ENCODE measurements around the gene GSG1L. TPM values are rescaled to one million over a fixed set of nuclear protein-coding genes. Genes with fewer than 3 reads are reported as not detected.

The GSG1L gene
- total RNA-seq, 4 donors from 2014 or later = not detected

DNA sequence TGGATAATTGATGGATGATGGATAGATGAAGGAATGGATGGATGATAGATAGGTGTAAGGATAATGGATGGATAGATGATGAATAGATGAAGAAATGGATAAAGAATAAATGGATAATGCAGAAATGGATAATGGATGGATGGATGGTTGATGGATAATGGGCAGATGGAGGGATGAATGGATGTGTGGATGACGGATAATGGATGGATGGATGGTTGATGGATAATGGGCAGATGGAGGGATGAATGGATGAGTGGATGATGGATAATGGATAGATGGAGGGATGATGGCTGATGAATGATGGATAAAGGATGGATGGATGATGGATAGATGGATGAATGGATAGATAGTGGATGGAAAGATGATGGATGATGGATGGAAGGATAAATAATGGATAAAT lies 274.4 kb downstream of the GSG1L start:
- TF ChIP-seq, protein P1, sequence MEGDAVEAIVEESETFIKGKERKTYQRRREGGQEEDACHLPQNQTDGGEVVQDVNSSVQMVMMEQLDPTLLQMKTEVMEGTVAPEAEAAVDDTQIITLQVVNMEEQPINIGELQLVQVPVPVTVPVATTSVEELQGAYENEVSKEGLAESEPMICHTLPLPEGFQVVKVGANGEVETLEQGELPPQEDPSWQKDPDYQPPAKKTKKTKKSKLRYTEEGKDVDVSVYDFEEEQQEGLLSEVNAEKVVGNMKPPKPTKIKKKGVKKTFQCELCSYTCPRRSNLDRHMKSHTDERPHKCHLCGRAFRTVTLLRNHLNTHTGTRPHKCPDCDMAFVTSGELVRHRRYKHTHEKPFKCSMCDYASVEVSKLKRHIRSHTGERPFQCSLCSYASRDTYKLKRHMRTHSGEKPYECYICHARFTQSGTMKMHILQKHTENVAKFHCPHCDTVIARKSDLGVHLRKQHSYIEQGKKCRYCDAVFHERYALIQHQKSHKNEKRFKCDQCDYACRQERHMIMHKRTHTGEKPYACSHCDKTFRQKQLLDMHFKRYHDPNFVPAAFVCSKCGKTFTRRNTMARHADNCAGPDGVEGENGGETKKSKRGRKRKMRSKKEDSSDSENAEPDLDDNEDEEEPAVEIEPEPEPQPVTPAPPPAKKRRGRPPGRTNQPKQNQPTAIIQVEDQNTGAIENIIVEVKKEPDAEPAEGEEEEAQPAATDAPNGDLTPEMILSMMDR (IDR thresholded peaks at IDR 0.05) = no peak
- ATAC-seq (ENCODE audit: low FRiP score) = no peak
- no peak for DNase-seq (ENCODE audit: low spot score)

DNA sequence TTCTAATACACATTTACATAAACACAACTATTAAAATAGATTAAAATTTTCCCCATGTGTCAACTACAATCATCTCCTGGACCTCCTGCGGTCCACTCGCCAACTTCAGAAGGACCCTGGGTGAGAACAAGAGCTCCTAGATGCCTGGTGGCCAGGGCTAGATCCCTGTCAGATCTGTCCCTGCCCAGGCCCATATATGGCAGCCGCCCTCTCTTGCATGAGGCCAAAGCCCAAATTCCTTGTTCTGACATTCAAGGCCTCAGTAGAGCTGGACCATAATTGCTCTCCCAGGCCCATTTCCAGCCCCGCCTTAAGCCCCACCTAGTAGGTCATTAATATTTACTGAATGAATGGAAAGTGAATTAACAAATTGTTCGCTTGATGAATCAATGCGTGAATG lies 275.8 kb downstream of the GSG1L start:
- TF ChIP-seq, protein P1 (IDR thresholded peaks at IDR 0.05) = no peak
- ATAC-seq (ENCODE audit: low FRiP score) (no peak), DNase-seq (ENCODE audit: low spot score) (no peak)

DNA sequence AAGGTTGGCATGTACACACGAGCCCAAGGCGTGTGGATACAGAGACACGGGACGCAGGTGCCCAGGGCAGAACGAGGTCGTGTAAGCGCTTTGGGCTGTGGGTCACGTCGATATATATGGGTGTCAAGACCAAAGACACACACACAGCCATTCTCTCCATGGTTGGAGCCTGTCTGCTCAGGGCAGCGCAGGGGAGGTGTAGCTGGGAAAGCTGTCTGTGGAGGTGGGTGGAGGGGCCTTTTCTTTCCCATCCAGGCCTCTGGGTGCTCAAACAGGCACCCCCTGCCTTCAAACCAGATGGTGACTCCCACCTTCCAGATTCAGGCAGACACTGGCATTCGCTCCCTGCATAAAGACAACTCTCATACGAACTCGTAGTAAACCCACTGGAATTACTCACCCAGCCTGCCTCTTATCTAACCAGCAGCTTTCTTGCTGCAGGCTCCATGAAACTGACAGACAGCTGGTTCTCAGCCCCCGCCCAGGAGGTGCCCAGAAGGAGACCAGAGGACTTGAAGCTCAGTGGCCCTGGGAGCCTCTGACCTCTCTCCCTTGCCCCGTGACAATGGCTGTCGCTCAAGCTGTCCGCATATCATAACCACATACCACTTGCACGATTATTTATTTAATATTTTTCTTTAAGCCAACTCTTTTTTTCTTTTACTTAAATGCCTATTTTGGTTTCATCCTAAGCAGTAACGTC lies 276.4 kb downstream of the GSG1L start:
- TF ChIP-seq, protein P1 (IDR thresholded peaks at IDR 0.05) = no peak
- ATAC-seq (ENCODE audit: low FRiP score) (no peak), DNase-seq (ENCODE audit: low spot score) (no peak)

DNA sequence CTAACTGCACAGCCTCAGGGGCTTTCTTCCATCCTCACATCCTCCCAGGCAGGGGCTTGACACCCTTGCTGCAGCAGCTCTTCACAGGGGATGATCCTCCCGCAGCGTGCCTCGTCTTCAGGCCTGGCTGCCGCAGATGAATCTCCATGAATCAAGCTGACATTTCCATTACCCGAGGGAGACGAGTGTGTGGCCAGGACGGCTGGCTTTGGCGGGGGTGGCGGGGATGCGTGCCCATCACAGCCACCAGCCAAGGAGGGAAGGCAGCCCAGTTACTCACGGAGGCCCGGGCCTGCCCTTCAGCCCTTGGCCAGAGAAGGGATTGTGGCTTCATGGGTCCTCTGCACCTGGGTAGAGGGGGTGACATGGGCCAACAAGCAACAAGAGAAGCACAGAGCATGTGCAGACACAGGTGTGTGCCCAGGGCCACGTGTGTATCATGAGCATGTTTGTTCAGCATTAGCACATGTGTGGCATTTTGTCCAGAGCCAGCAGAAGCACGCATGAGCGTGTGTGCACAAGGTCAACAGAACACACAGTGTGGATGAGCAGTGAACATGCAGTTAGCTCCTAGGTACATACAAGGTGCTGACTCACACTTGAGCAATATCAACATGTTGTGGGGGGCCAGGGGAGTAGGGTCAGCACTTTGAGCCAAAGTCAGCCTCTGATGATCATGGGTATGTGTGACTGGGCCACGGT lies 277.1 kb downstream of the GSG1L start:
- ATAC-seq (ENCODE audit: low FRiP score) (no peak), DNase-seq (ENCODE audit: low spot score) (no peak)
- TF ChIP-seq, protein P1 (IDR thresholded peaks at IDR 0.05) = no peak

DNA sequence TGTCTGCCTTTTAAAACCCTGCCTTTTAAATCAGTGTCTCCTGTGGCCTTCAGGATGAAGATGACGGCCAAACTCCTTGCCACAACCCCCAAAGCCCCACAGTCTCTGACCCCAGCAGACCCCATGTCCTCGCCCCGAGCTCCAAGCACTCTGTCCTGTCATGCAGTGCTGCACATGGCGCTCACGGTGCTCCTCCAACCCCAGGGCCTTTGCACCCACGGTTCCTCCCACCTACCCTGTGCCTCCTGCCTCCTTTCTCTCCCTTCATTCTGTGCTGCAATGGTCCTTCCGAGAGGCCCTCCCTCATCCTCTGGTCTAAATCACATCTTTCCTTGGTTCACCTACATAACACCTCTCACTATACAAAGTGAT lies 278.2 kb downstream of the GSG1L start:
- TF ChIP-seq, protein P1 (IDR thresholded peaks at IDR 0.05) = no peak
- ATAC-seq (ENCODE audit: low FRiP score) (no peak), DNase-seq (ENCODE audit: low spot score) (no peak)

DNA sequence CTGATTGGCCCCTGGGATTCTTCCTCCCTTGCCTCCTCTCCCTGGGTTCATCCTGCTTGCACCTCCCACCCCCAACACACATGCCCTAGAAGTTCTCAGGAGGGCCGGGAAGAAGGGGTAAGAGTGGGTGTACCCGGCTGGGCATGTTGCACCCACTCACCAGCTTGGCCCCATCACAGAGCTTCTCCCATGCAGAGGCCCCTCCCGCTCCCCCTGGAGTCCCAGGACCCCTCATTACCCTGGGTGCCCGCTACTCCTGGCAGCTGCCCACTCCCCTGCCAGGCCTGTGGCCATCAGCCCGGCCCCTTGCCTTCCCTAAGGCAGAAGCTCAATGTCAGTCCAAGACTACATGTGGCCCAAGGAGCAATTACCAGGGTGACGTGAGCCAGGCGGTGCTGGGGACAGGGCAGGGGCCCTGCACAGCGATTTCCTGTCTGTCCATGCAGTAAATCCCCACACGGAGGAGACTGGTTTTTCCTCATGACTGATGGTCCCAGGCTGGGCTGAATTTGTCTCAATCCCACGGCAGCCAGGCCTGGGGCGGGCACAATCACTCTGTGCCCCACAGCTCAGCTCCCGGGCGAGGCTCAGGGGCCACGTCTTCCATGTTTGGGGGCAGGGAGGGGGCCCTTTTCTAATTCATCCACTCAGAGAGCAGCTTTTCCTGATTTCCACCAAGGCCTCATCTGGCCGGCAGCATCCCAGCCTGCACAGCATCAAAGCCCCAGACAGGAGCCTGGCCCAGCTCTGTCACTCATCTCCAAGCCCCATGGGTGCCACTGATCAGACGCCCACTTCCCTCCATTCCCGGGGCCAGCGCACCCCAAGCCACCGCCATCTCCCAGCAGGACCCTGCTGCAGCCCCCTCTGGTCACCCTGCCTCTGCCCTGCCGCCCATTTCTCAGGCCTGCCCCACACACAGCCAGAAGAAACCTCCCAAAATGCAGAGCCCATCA lies 278.9 kb downstream of the GSG1L start:
- ATAC-seq (ENCODE audit: low FRiP score) = no peak
- TF ChIP-seq, protein P1 (IDR thresholded peaks at IDR 0.05) = no peak
- no peak for DNase-seq (ENCODE audit: low spot score)

Measured in omental fat pad (tissue), 4 donors.